Putamen (tissue), 1 donor: ENCODE data around the gene DNASE2B.
A peak's percentile ranks its signal among the peaks of the same experiment; 100 is the strongest.

Source experiments
- DNase-seq: peaks from one replicate; pipeline ENCODE4 v3.0.0-alpha.2; 2016; ENCODE audit warnings: low spot score

The DNASE2B gene

DNA sequence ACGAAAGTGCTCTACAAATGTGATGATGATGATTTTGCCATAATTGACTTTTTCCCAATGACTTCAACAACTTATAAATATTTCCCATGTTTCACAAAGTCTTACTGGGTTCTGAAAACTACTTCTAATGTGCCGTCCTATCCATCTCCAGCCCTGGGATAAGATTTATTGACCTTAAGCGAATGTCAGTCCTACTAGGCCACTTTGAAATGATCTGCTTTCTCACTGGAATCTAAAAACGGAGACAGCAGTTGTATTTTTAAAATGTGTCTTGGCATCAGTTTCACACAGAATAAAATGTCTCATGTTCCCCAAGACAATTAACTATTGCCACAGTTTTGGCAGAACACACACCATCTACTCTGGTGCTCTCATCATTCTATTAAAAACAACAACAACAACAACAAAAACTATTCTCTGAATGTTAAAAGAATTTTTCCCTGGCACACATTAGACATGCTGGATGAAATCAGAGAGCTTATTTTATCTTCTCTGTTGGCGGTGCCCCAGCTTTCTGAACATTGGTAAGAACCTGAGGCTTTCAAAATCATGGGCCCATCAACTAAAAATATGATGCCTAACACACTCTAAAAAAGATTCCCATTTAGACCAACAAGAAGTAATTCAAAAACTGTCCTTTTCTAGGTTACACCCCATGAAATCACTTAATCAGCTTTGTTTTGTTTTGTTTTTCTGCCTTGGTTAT, 23.1 kb upstream of the DNASE2B start:
- DNase-seq = no peak

DNA sequence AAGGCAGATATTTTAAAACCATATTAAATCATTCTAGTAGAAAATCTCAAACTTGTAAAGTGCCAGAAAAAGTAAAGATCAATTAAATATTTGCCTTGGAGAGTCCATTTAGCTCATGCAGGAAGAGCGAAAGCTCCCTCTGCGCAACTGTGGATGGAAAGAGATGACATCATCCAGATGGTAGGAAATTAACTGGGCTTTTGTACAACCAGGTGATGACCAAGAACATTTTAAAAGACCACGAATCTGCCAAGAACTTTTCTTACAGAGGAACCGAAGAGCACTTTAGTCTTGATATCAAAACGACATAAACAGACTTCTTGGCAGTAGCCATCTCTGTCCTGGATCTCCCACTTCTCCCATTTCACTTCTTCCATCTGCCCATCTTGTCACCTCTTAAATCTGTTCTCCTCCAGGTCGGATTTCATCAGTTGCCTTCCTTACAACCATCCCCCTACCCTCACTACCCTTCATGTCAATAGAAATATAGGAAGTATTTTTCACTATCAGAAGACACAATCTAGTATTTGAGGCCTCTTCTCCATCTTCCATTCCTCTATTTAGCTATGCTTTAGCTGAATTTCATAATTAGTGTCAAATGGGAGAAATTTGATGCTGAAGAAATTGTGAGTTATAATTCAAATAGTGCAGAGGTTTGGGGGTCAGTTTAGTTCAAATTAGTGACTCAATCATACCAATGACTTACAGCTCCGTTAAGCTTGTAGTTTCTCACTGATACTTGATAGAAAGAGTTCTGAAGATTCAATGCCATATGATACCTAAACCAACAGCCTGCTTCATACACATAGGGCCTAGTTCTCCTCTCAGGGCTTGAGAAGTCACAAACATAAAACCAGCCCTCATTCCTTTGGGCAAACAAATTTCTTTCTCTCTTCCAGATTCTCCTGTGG, 22.0 kb upstream of the DNASE2B start:
- no peak for DNase-seq

DNA sequence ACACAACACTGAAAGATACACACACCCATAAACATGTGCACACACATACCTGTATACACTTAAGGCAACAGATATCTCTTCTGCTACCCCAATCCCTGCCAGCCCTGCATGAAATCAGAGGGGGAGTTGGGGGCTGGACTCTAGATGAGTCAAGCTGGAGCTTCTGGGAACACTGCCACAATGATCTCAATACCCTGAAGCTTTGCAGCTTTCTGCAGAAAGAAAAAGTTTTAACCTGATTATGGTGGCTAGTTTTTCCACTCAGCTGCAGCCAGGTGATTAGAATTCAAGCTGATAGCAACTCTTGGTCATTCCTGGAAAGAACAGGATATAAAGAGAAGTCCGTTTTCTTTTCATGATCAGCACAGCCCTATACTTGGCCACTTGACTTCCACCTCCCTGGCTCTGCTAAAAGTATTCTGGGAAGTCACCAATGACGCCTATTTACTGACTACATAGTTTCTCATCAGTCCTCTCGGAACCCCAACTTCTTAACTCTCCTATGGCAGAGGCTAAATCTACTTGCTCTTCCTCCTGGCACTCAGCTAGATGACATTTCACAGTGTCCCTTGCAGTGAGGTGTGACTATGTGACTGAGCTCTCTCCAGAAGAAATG, 20.7 kb upstream of the DNASE2B start:
- DNase-seq = no peak

DNA sequence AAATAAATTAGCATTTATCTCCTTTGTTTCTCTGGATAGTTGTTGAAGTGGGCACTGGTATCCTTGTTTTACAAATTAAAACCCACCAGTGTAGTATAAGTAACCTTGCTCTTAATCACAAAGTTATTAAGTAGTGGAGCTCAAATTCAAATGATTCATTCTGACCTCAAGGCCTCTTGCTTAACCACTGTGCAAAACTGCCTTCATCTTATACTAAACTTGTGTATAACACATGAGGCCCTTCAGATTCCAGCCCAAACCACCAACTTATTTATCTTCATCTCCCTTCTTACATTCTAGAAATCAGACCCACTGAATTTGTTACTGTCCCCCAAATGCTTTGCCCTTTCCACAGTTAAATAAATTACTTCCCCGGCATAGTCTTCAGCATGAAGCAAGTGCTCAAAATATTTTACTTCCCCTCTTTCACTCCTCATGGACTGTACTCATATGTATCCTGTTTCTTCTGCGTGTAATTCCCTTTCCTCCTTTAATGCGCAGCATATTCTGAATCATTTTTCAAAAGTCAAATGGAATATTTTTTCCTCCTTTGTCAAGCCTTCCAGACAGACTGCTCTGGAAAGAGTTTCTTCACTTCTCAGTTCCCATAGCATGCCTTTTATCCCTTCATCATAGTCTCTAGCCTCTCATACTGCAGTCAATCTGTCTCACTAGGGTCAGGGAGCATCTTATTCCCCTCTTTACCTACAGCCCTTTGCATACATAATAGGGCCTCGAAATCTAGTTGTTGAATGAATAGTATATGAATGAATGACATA, 19.0 kb upstream of the DNASE2B start:
- no peak for DNase-seq

DNA sequence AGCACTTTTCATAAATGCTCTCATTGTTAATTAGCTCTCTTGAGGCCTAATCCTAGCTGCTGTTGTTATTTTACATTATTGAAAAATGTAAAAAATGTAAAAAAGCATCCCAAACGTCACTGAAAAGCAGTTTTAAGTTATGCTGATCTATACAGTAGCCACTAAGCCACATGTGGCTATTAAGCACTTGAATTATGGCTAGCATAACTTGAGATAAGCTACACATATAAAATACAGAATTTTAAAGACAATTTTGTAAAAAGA, 18.4 kb upstream of the DNASE2B start:
- DNase-seq = no peak

DNA sequence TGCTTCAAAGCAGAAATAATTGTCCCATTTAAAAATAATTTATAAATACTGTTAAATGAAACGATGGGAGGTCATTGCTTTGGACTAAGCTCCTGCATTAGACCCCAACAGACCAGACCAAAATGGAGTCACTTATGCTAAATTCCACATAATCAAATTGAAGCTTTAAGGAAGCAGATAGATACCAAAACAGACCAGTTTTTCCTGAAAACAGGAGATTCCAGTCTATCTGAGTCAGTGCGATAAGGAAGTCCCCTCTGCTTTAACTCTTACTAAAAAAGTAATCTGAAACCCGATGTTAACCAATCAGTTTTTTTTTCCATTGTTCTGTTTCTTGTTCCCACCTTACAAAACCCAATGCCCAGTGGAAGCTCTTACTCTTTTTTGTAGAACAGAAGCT, 16.2 kb upstream of the DNASE2B start:
- no peak for DNase-seq

DNA sequence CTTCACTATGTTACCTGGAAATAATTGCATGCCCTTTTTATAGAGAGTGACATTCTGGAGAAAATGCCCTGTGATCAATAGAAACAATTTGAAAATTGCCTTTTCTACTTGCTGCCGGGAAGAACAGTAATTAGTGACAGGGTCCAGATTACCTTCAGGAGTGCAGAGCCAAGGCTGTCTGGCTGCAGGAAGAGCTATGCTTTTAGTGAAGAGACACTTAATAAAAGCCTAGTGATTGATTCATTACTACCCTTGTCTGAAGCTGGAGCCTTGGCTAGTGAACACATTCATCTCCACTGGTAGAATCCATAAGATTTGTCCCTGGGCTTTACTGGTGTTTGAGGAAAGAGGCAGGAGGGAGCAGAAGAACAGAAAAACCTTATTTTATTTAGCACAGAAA, 12.9 kb upstream of the DNASE2B start:
- DNase-seq = no peak

DNA sequence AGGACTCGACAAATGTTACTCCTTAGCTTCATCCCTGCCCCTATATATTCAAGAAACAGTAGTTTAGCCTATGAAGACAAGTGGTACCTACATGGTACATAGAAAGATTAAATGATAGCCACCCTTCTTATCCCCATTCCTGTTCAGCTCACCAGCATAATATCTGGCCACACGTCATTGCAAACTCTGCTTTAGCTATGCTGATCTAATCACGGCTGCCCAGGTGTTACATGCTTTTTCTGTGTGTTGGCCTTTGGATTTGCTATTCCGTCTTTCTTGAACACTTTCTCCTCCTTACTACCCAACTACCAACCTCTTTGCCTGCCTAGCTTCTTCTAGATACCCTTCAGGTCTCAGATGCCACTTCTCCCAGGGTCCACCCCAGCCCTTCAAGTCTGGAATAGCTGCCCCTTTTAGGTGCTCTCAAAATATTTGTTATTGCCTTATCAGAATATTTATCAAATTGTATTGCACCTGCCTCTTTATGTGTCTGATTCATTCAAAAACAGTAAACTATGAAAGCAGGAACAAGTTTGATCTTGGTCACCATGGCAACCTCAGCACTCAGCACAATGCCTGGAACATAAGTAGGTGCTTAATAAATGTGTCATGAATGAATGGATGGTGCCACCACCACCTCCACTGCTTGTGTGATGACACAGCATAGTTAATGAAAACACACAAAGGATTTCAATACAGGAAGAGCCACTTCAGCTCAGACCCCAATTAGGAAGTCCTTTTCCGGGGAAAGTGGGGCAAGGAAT, 11.4 kb upstream of the DNASE2B start:
- DNase-seq = no peak

DNA sequence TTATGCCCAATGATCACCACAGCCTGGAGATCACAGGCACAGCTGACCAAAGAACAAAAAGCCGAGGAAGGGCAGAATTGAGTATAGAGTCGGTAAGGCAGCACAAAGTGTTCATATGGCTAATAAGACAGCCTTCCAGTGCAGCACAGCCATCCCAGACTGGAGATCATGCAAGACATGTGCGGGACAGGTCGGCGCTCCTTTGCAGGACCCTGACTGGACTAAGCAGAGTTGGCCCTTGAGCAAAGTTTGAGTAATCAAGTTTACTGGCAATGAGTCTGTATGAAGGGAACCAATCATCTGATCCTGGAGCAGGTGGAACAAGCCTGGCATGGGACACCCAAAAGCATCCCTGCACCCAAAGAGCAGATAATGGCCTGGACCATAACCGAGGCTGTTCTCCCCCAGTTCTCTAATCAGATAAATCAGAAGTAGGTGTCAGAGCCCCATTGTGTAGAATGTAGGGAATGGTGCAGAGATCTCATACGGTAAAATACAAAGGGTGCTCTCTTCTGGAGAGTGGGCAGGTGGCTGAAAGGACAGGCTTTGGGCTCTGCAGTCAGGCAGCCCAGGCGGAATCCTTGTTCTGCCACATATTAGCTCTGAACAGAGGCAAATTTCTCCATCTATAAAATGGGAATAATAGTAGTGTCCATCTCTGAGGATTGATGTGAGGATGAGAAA, 10.7 kb upstream of the DNASE2B start:
- peak; percentile 21 for DNase-seq

DNA sequence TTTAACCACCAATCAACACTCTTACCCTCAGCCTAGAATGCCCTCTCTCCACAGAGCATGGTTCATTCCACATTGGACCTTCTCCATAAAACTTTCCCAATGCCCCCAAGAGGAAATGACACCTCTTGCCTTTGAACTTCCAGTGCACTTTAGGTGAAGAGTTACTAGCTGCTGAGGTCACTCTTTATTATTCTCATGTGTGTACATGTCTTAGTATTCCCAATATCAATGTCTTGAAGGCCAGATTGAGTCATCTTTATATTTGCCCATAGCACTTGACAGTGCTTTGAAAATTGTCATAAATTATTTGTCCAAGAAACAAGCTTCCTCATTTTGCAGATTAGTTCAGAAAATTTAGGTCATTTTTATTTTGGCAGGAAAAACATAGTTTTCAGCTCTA, 8.1 kb upstream of the DNASE2B start:
- no peak for DNase-seq

DNA sequence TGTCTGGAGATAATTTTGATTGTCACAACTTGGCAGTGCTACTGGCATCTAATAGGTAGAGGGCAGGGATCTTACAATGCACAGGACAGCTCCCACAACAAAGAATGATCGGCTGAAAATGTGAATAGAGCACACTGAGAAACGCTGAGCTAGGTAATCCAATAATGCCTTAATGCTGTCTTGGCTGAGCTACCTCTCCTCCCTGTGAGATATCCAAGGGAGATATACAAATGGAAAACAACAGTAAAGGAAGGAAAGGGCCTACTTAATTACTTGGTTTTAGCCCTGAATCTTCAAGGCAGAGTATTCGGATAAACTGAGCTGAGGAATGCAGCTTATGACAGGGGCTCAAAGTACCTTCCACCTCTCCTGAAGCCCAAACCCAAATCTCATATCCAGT, 2.9 kb downstream of the DNASE2B start:
- no peak for DNase-seq

DNA sequence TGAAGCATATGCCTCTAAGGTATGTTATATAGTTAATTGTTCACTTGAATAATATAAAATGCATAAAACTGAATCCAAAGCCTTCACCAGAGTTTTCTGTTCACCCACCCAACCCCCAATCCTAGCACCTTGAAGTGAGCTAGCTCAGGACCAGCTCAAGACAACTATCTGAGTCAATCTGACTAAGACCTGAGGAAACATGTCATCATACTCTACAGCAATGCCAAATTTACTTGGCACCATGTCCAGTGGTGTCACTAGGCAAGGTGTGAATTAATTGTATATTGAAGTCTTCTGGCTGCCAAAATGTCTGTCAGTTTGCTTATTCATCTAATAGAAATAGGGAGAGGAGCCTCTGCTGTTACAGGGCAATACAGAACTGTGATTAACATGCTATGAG, 3.8 kb downstream of the DNASE2B start:
- DNase-seq = no peak

DNA sequence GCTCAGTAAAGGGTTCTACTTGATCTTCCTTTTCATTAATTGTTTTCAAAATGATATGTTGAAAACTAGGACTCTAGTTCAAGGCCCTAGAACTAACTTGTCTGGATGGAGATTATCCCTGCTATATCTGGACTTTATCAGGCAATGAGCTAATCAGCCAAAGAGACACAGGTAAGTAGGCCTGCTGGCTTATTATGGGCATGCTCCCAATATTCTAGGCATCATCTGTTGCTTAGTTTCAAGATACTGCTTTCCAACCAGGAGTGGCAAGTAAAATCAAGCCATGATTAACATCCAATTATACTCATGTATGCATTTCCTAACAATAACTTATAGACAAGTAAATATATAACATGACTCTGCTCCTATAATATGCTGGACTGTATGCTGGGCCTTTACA, 4.2 kb downstream of the DNASE2B start:
- no peak for DNase-seq

DNA sequence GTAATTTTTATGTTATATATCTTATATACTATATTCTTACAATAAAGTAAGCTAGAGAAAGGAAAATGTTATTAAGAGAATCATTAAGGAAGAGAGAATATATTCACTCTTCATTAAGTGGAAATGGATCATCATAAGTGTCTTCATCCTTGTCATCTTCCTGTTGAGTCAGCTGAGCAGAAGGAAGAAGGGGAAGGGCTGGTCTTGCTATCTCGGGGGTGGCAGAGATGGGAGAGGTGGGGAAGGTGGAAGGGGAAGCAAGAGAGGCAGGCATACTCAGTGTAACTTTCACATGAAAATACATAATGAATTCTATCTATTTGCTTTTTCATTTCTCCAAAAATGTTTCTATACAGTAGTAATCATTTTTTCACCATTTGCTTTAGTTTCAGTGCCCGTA, 5.1 kb downstream of the DNASE2B start:
- no peak for DNase-seq

DNA sequence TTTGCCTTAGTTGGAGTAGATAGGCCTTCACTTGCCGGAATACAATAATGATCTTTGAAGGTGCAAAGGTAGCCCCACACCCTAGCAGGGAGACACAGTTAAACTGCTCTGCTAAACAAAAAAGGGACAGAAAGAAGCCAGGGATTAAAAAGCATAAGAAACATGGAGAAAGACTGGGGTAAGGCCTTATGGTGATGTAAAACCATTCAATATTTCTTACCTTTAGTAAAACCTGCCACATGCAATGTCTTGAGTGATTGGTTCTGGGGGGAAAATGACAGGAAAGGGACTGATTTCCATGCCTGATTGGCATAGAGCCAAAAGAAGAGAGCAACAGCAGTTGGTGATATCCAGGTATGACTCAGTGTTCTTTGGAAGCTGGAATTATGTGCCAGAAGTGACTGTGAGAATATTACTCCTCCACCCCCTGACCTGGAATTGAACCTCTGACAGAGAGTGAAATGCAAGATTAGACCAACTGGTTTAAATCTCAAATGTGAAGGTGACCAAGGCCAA, 8.1 kb downstream of the DNASE2B start:
- peak; percentile 40 for DNase-seq

DNA sequence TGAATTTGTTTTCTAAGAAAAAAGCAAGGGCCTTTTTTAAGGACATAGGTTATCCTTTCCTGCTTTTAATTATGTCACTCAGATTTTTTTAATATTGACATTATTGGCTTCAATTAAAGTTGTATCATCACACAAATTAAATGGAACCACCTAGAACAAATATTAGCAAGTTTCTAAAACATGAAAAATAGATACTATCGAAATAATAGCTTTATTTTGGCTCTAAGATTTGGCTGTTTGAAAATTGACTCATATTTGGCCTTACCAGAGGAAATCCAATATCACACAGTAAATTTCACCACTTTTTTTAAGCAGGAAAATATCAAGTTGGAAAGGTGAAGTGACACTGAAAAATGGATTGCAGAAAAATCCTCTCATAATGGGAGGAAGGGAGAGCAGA, 9.2 kb downstream of the DNASE2B start:
- DNase-seq = no peak

DNA sequence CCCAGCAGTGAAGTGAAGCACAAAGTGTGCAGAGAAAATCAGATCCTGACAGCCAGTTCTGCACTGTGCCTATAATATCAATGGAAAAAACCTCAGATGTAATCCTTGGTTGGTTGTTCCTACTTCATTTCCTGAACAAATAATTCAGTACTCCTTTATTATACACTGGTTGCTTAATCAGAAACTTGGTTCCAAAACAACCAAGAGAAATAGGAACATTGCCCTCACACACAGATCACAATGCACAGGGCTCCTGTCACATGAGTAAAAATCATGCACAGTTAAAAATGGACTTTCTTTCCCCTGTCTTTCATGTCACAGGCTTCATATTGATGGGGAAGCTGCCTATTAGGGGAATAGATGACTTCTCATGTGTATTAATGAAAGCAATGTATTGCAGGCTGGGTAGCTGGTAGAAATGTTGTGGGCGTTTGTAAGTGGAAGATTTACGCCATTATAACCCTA, 9.7 kb downstream of the DNASE2B start:
- DNase-seq = peak; percentile 25

DNA sequence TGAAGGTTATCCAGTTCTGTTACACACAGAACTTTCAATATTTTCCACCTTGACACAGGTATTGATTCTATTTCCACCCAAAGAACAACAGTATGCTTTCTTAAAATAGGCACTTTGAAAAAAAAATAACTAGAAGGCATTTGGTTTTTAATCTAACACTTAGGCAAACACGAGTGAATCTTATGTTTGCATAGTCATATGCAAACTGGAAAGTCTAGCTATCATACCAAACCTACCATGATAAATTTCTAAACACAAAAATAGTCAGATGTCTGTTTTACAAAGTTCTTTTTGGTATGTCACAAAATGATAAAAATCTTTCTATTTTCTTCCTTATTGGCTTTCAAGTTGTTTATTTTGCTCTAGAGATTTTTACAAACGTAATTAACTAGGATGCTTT, 11.6 kb downstream of the DNASE2B start:
- DNase-seq = no peak

DNA sequence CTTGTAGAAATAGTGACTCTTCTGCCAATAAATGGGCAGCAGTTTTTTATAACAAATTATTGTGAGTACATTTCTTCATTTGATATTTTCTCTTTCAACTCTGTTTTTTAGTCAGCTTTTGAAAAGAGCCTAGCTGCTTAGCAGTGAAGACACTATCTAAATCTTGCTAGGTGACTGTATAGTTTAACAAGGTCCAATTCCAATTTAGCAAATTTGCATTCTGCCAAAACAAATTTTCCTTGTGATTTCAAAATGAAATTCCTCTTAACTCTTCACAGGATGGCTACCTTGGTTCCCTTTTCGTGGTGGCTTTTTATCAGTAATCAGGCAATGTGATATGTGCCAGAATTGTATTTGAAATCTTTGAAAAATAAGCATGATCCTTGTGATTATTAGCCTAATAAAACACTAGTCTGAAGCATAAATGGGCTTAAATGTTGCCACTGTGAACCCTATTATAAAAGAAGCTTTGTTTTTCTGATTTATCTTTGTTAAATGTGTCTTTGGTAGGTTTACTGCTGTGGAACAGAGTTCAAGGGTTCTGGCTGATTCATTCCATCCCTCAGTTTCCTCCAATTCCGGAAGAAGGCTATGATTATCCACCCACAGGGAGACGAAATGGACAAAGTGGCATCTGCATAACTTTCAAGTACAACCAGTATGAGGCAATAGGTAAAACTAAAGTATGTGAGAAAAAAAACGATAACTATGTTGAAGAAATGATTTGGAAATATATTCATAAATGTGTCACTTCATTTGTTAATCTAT, 12.2 kb downstream of the DNASE2B start:
- no peak for DNase-seq

DNA sequence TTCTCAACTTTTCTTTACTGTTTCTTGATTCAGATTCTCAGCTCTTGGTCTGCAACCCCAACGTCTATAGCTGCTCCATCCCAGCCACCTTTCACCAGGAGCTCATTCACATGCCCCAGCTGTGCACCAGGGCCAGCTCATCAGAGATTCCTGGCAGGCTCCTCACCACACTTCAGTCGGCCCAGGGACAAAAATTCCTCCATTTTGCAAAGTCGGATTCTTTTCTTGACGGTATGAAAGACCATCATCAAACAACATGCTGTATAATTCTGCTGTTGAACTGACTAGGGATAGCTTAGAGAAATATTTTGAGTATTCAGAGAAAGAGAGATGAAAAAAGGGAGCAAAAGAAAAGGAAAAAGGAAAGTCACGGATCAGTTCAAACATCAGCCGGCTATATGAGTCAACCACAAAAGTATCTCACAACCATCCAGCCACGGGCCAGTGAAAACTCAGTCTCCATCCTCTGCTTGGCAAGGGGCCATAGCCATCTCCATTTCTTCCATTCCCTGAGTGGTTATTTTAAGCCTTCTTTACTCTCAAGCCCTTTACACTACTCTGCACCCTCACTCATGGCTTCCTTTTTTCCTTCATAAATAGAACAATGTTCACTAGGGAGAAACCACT, 14.1 kb downstream of the DNASE2B start:
- DNase-seq = no peak
